NOMO-1 treated with dmso at 0.1 percent for 144 hours (cell line): ENCODE measurements around the gene DGKI.

Experiments
- DNase-seq: peaks from one replicate; lab custom pipeline; 2025; ENCODE audit not compliant: unreplicated experiment; lab: John Stamatoyannopoulos, UW

Gene DGKI

GRCh38 chr7:137791930-137792329, 54.8 kb downstream of the DGKI start:
- DNase-seq: no peak

DNA sequence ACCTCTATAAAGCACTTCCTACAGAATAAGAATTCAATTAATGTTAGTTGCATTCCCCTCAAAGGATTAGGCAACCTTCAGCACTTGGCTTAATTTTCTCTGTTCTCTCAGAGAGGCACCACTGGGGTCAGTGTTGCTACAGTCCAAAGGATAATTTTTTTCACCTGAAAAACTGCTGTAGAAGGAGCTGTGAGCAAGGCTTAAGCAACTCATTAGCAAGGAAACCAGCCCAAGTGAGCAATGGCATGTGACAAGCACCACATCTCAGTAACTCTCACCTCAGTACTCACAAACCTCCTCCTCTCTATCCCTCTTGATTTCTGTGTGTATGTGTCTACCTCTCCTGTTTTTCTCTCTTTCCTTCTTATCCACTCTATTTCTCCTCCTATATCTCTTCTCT, 55.9 kb downstream of the DGKI start:
- no peak for DNase-seq

GRCh38 chr7:137789215-137789882, 57.4 kb downstream of the DGKI start:
- no peak for DNase-seq

GRCh38 chr7:137787301-137787976, 59.3 kb downstream of the DGKI start:
- no peak for DNase-seq

- no peak for DNase-seq
These were observed 68.3 kb downstream of the DGKI start for GRCh38 chr7:137778511-137778910.

GRCh38 chr7:137774793-137775201, 72.0 kb downstream of the DGKI start:
- no peak for DNase-seq

- DNase-seq: no peak
These were observed 74.0 kb downstream of the DGKI start for GRCh38 chr7:137772748-137773147.

DNA sequence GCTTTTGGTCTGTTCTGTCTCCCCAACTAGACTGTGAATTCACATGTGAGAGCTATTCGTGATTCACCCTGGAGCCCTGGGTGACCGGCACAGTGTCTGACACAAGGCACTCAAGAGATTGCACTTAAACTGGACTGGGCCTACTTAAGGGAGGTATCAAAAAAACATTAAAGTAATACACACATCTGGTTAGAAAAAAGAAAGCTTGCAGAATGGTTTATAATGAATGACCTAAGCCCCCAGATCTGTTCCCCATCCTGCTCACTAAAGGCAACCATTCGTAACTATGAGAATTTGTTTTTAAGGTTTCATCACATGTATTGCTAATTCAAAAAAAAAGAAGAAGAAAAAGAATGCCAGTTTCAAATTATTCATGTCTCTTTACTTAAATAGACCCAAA, 74.5 kb downstream of the DGKI start:
- no peak for DNase-seq

DNA sequence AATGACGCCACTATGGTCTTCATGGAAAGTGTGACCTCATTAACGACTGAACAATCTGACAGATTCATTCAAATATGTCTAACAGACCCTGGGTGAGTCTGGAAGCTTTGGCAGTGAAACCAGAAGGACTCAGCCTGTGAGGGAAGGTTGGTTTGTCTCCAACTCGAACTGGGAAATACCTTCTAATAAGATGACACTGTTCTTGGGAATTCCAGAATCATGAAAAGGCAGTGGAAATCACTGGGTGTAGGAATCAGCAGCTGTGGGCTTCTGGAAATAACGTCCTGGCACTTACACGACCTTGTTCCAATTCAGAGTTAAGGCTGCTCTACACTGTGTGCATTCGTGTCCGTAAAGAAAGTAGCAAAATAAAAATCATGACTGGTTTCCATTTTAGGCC, 75.1 kb downstream of the DGKI start:
- no peak for DNase-seq

DNA sequence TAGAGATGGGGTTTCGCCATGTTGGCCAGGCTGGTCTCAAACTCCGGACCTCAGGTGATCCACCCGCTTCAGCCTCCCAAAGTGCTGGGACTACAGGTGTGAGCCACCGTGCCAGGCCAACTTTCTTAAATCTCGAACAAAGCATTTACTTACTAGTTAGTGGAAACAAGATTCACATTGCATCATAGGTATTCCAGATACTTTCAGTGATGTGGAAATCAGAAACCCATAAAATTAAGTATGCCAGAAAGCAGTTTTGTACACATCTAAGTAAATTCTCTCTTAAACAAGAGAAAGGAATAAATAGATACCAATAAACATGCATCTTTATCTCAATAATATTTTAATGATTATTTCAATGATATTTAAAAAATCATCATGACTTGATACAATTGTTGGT, 75.5 kb downstream of the DGKI start:
- DNase-seq: no peak

DNA sequence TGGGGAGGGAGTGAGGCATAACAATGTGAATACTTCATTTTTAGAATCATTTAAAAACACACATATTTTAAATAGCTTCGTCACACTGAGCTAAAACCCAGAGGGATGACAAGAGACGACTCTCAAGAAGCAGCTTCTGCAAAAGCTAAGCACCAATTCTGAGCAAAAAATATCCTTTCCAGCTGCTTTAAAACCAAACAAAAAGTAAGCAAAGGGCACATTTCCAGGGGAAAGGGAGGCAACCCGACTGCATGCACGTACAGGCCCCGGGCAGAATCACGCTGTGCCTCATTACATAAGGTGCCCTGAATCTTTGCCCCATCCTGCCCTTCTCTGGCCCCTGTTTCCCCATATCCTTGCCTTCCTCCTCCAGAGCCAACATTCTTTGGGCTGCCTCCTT, 78.4 kb downstream of the DGKI start:
- no peak for DNase-seq

DNA sequence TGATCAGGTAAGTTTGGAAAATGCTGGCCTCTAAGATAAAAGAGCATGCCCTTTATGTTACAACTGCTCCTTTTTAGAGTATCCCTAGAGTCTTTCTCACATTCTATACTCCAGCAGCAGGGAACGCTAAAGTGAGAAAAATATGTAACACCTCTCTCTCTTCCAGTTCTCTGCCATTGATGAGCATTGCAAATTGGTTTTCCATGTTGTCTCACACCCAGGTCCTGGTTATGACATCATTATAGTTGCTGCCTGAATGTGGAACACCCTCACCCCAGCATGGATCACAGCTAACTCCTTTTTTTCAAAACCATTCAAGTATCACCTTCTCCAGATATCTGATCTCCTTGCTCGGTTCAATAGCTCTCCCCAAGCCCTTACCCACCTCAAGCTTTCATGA, 84.4 kb downstream of the DGKI start:
- no peak for DNase-seq

DNA sequence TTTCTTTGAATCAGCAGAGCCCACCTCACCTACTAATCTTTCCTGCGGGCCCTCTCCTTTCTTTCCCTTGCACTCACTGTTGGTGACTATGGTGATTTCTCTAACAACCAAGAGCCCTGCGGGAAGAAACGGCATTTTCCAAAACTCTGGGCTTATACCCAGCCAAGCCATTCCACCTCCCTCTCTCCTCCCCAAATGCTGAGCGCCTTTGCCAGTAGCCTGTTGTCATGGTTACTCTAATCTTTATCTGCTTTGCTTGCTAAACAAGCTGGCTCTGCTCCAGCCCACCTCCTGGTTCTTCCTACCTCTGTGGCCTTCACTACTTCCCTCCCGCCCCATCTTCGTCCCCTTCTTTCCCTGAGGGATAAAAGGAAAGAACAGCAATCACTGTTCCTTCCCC, 86.7 kb downstream of the DGKI start:
- no peak for DNase-seq

- no peak for DNase-seq
These were observed 89.4 kb downstream of the DGKI start for GRCh38 chr7:137757146-137757925.

- DNase-seq: no peak
These were observed 90.7 kb downstream of the DGKI start for GRCh38 chr7:137755846-137756651.

- no peak for DNase-seq
These were observed 91.3 kb downstream of the DGKI start for GRCh38 chr7:137755427-137755826.

DNA sequence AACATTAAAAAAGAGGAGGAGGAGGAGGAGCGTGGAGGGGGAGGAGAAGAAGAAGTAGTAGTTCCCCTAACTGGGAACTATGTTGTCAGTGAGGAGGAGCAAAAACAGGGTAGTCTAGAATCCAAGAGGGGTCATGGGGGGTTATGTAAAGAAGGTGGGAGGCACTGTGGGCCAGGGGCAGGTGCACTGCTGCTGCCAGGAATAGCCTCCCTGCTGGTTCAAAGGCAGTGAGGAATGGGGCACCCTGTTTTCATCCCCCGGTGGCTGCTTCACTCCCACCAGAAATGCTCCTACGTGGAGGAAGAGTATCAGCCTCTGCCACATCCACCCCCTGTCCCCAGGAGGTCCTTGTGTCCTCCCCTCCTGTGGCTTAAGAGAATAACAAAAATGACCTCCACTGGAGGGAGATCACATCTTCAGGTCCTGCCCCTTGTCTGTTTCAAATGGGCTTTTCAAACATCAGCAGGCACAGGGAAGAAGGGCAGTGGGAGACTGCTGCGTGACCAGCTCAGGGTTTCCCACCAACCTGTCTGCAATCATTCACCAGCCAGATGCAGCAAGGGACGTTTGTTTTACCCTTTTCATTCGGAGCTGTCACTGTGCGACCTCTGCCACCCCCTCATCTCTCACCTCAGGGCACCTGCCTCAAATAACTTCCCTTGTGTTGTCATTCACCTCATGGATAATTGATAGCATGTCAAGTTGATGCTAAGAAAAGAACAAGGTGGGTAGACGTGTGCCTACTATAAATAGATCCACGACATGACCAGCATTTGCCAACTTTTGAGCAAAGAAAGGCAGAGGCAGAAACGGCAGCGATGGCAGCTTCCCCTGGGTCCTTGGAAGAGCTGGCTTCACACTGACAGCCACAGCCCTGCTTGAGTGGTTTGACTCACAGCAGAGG, 92.6 kb downstream of the DGKI start:
- DNase-seq: no peak

DNA sequence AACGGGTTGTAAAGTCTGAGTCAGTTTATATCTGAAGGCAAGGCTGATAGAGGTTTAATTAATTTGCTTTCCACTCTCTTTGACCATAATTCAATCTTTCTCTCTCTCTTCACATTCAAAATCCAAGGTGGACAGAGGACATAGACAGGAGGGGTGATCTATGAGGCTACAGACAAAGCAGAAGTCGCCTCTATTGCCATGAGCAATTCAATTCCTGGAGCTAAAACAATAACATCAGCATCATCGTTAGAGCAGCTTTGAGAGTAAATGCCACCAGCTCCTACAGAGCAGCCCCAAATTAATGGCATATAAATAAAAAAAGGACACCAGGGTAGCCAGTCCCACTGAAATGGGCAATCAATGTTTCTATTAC, 93.2 kb downstream of the DGKI start:
- DNase-seq: no peak

GRCh38 chr7:137753067-137753466, 93.7 kb downstream of the DGKI start:
- no peak for DNase-seq

- DNase-seq: no peak
These were observed 95.3 kb downstream of the DGKI start for GRCh38 chr7:137751361-137752009.
